ENCODE measurements around the gene ZDHHC8. TPM values are rescaled to one million over a fixed set of nuclear protein-coding genes. Genes with fewer than 3 reads are reported as not detected.
A peak's percentile ranks its signal among the peaks of the same experiment; 100 is the strongest.

Gene ZDHHC8
- total and polyA plus RNA-seq, 11 donors = 15.7 to 45.2 (median 38.2) TPM

DNA sequence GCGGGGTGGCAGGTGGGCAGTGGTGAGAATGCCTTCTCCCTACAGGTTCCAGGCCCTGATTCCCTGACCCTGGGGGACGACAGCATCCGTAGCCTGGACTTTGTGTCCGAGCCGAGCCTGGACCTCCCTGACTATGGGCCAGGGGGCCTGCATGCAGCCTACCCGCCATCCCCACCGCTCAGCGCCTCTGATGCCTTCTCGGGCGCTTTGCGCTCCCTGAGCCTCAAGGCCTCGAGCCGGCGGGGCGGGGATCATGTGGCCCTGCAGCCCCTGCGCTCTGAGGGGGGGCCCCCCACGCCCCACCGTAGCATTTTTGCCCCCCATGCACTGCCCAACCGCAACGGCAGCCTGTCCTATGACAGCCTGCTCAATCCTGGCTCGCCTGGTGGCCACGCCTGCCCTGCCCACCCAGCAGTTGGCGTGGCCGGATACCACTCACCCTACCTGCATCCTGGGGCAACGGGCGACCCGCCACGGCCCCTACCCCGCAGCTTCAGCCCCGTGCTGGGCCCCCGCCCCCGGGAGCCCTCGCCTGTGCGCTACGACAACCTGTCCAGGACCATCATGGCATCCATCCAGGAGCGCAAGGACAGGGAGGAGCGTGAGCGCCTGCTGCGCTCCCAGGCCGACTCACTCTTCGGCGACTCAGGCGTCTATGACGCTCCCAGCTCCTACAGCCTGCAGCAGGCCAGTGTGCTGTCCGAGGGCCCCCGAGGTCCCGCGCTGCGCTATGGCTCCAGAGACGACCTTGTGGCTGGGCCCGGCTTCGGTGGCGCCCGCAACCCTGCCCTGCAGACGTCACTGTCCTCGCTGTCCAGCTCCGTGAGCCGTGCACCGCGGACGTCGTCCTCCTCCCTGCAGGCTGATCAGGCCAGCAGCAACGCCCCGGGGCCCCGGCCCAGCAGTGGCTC is 11.4 kb downstream of the ZDHHC8 start:
- ATAC-seq = no peak
- peak in 1 of 5 donors; percentile 57 for DNase-seq
- peaks cover 0 to 11% (median 8%) of the 10 kb centered on the region in 12 donors for H3K4me1 ChIP-seq
- H3K36me3 ChIP-seq = peaks cover 0 to 59% (median 12%) of the 10 kb centered on the region in 9 donors
- intact Hi-C loops (cut with DNase I) = no loop called here
- no peak for TF ChIP-seq POLR2A (IDR thresholded peaks at IDR 0.05)
- H3K4me3 ChIP-seq = no peak overlapping the region
- H3K9me3 ChIP-seq = no peaks in the 10 kb centered on the region
- no peak overlapping the region for H3K27ac ChIP-seq
- no peaks in the 10 kb centered on the region for H3K27me3 ChIP-seq
- WGBS, 4 donors = 92 to 96% (median 94%) methylated on average over 33 to 65 of the region's 65 CpGs

DNA sequence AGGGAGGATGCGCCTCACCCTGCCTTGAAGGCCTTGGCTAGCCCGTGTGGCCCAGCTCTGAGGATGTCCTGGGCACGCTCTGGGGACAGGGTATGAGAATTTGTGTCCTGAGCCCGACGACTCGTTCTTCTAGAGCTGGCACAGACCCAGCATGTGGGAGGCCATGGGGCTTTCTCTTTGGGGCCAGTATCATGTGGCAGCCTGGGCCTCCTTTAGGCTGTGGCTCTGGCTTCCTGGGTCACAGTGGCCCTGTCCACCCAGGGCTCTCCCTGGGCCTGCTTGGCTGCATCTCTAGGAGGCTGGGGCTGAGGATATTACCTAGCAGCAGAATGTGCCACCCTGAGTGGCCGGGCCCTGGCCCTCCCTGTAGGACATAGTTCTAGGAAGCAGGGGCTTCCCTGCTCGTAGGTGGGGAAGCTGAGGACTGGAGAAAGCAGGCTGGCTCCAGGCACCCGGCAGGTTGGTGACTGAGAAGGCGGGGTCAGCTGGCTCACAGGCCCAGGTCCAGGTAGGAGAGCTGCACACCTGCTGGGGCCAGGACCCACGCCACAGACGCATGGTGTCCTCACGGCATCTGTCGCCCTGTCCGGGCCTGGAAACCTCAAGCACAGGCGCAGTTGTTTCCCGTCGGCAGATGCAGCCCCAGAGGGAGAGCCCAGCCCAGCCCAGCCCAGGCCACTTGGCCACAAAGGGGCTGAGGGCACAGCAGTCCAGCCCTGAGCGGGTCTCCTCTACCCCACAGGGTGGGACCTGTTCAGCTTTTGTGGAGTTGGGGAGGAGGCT is 12.5 kb downstream of the ZDHHC8 start:
- DNase-seq (no peak), ATAC-seq (no peak)
- 80 to 90% (median 87%) methylated on average over 10 to 19 of the region's 19 CpGs for WGBS, 4 donors
- Histone ChIP-seq H3K4me1 (no peaks in the 10 kb centered on the region), H3K27me3 (no peaks in the 10 kb centered on the region), H3K4me3 (no peak overlapping the region), H3K9me3 (no peaks in the 10 kb centered on the region), H3K36me3 (peaks cover 0 to 59% (median 12%) of the 10 kb centered on the region in 9 donors), H3K27ac (no peak overlapping the region)
- intact Hi-C loops (cut with DNase I) = no loop called here
- TF ChIP-seq, protein P1, sequence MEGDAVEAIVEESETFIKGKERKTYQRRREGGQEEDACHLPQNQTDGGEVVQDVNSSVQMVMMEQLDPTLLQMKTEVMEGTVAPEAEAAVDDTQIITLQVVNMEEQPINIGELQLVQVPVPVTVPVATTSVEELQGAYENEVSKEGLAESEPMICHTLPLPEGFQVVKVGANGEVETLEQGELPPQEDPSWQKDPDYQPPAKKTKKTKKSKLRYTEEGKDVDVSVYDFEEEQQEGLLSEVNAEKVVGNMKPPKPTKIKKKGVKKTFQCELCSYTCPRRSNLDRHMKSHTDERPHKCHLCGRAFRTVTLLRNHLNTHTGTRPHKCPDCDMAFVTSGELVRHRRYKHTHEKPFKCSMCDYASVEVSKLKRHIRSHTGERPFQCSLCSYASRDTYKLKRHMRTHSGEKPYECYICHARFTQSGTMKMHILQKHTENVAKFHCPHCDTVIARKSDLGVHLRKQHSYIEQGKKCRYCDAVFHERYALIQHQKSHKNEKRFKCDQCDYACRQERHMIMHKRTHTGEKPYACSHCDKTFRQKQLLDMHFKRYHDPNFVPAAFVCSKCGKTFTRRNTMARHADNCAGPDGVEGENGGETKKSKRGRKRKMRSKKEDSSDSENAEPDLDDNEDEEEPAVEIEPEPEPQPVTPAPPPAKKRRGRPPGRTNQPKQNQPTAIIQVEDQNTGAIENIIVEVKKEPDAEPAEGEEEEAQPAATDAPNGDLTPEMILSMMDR (IDR thresholded peaks at IDR 0.05) = no peak
- TF ChIP-seq POLR2A (IDR thresholded peaks at IDR 0.05) = no peak

DNA sequence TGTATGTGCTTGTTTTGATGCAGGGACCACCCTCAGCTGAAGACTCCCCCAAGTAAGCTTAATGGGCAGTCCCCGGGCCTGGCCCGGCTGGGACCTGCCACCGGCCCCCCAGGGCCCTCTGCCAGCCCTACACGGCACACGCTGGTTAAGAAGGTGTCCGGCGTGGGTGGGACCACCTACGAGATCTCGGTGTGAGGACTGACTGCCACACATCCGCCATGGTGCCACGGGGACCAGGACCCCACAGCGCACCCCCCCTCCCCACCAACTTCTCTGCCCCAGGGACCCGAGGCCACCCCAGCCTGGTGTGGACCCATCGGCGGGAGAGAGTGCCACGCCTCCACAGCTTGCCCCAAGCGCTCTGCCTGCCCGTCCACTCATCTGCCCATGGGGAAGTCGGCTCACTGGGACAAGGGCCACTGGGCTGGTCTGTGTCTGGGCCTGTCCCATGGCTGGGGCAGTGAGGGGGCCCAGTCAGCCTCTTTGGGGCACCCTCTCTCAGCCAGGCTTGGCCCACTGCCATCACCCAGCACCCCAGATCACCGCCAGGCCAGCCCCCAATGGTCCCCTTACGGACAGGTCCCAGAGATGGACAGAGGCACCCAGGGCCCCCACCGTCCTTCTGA is 13.7 kb downstream of the ZDHHC8 start:
- WGBS, 4 donors = 94 to 95% (median 94%) methylated on average over 8 to 22 of the region's 22 CpGs
- H3K27ac ChIP-seq = no peak overlapping the region
- no peak overlapping the region for H3K4me3 ChIP-seq
- H3K4me1 ChIP-seq = no peaks in the 10 kb centered on the region
- no peak for DNase-seq
- no peaks in the 10 kb centered on the region for H3K9me3 ChIP-seq
- ATAC-seq = no peak
- intact Hi-C loops (cut with DNase I) = no loop called here
- H3K36me3 ChIP-seq = peaks cover 0 to 52% (median 6%) of the 10 kb centered on the region in 9 donors
- no peaks in the 10 kb centered on the region for H3K27me3 ChIP-seq
- no peak for TF ChIP-seq POLR2A (IDR thresholded peaks at IDR 0.05)
- TF ChIP-seq, protein P1 (IDR thresholded peaks at IDR 0.05) = no peak

DNA sequence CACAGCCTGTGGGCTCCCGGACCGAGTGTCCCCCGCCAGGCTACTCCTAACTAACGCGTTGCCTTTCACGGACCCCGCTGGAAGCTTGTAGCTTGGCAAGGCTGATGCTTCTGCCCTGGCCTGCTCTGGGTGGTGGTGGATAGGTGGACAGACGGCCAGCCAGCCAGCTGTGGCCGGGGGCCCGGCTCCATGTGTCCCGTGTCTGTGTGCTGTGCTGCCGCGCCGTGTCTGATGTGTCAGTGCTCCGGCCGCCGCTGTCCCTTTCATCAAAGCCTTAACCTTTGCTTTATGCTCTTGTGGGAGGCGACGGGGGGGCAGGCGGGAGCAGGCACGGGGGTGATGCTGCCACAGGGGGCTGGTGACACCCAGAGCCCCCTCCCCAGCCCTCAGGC is 14.2 kb downstream of the ZDHHC8 start:
- TF ChIP-seq, protein P1 (IDR thresholded peaks at IDR 0.05) = no peak
- TF ChIP-seq POLR2A (IDR thresholded peaks at IDR 0.05) = no peak
- ATAC-seq (no peak), DNase-seq (no peak)
- 90 to 94% (median 94%) methylated on average over 10 to 21 of the region's 21 CpGs for WGBS, 4 donors
- Histone ChIP-seq H3K4me1 (no peaks in the 10 kb centered on the region), H3K27me3 (no peaks in the 10 kb centered on the region), H3K27ac (no peak overlapping the region), H3K4me3 (no peak overlapping the region), H3K9me3 (no peaks in the 10 kb centered on the region), H3K36me3 (peaks cover 0 to 47% (median 6%) of the 10 kb centered on the region in 9 donors)
- intact Hi-C loops (cut with DNase I) = no loop called here
